GM13976 (cell line): Measurements from ENCODE around the gene PARL.

Experiments used
- DNase-seq: peaks from one replicate; pipeline ENCODE4 v3.0.0; 2012; ENCODE audit warnings: low spot score
- CTCF ChIP-seq: IDR thresholded peaks from 2 replicates; pipeline ENCODE4 v1.5.1; 2012; ENCODE audit warnings: borderline replicate concordance, mild to moderate bottlenecking; ENCODE audit not compliant: insufficient read depth; ENCODE audit errors: extremely low read depth, missing control alignments, control extremely low read depth
- in situ Hi-C: fragments of 300-500 bp; cut with MboI; formaldehyde crosslinking; loops from one replicate; pipeline ENCODE4 v1.12.0; 2022; ENCODE audit warnings: low sequenced_read_pairs, mixed read lengths, inconsistent platforms; ENCODE audit not compliant: unreplicated experiment

The PARL gene

GRCh38 chr3:183825456-183826161 is 59.1 kb downstream of the PARL start, which contains the start of gene MAP6D1:
TSS of gene MAP6D1 (minus strand) at chr3:183825577. CDS start at chr3:183825547, 30 bp downstream.
- in situ Hi-C loops: no loop called here
- DNase-seq: peak; percentile 80
- TF ChIP-seq CTCF: peak; percentile 22

GRCh38 chr3:183824761-183825455 is 59.8 kb downstream of the PARL start:
- DNase-seq: peak; percentile 62
- in situ Hi-C loops: no loop called here
- TF ChIP-seq CTCF: no peak

GRCh38 chr3:183823963-183824362 is 60.7 kb downstream of the PARL start:
- in situ Hi-C loops: no loop called here
- no peak for TF ChIP-seq CTCF
- no peak for DNase-seq

GRCh38 chr3:183822631-183823030 is 62.0 kb downstream of the PARL start:
- no peak for TF ChIP-seq CTCF
- in situ Hi-C loops: no loop called here
- DNase-seq: no peak

DNA sequence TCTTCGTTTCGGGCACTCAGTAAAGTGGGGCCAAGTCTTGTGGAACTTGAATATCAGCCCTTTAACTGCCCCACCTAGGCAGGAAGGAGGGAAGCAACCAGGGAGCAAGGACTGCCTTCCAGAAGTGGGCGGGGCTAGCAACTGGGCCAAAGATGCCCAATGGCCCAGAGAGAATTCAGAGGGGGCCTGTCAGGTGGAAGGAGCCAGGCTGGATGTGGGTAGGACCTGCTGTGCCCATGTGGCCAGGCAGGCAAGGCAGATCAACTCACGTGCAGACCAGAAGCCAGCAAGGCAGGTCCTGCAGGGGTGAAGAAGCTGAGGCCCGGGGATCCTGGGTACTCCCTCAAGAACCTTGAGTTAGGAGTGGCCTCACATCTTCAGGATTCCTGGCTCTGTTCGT is 64.8 kb downstream of the PARL start:
- in situ Hi-C loops: no loop called here
- DNase-seq: no peak
- no peak for TF ChIP-seq CTCF

DNA sequence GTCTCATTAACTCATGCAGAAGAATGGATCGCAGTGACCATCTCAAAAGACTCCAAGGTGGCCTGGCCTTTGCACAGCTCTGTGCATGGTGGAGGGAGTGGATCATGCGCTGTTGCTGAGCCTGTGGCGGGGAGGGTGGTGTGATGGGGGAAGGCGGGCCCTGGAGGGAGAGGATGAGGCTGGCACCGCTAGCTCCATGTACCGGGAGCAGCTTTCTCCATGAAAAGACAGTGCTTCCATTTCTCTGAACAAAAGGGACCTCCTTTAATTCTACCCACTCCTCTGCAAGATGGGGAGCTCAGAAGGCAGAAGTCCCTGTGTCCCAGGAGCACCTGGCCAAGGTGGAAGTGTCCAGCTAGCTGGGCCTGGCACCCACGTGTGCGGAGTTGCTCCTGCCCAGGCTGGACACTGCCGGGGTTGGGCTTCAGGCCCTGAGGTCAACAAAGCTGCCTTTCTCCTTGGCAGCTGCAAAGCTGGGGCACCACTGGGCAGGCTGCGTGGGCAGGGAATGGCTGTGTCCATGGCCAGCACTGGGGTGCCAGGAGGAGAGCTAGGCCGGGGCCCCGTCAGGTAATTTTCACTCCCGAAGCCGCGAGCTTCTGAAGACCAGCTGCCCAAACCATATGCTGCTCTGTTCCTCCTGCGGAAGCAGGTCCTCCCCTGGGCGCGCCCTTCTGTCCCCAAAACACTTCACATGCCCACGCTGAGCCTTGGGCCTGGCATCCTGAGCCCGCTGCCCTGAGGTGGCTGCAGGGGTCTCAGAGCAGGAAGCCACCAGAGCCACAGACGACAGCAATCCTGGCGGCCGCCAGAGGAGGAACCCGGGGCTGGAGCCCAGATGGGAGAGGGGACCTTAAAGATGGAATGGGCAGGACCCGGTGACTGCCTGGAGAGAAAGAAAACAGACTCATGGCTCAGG is 65.7 kb downstream of the PARL start:
- in situ Hi-C loops: no loop called here
- TF ChIP-seq CTCF: no peak
- DNase-seq: no peak
